Neural cell (in vitro differentiated cells): ENCODE results near the gene PPP1R3D.

Source experiments
- EZH2 ChIP-seq: fragments of 200-600, 300-800 bp; shearing (Covaris generic), sonication (generic); IDR thresholded peaks from 2 replicates; pipeline ENCODE4 v1.6.1; 2014; ENCODE audit warnings: antibody characterized with exemption, low read length, borderline replicate concordance, mild to moderate bottlenecking; ENCODE audit not compliant: insufficient read depth, poor library complexity, severe bottlenecking
- POLR2AphosphoS5 ChIP-seq: IDR thresholded peaks from 2 replicates; pipeline ENCODE4 v1.6.1; 2012
- RAD21 ChIP-seq: fragments of 450-650 bp; conservative IDR thresholded peaks from 2 replicates; pipeline ENCODE4 v1.6.1; 2014; ENCODE audit warnings: antibody characterized with exemption, mild to moderate bottlenecking, moderate library complexity
- TF ChIP-seq, protein P1 (sequence below): fragments of 450-650 bp; IDR thresholded peaks from 2 replicates; pipeline ENCODE4 v1.5.1; 2014; ENCODE audit warnings: antibody characterized with exemption, mild to moderate bottlenecking, moderate library complexity; ENCODE audit not compliant: poor library complexity, severe bottlenecking

DNA sequence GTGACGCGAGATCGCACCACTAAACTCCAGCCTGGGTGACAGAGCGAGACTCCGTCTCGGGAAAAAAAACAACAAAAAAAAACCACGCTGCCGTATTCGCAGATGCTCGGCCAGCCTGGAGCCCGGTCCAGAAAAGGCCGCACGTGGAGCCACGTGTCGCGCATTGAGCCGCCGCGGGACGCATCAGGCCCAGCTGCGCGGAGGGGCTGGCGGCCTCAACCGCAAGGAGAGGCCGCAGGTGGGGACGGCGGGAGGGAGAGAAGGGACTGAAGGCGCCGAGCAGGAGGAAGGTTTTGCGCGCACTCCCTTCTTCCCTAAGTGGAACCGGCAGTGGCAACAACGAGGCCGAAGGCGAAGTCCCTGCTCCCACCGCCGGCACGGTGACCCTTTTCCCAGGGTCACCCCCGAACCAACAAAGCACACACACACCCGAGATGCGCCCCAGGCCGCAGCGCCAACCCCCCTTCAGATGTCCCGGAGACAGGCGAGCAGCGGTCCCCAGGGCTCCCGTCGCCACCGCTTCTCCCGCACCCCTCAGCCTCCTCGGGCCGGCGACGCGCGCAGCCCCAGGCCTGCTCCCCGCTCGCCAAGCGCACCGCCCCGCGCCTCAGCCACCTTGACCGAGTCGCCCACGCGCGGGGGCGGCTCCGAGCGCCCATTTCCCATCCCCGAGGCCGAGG, 7.3 kb downstream of the PPP1R3D start:
- TF ChIP-seq, protein P1, sequence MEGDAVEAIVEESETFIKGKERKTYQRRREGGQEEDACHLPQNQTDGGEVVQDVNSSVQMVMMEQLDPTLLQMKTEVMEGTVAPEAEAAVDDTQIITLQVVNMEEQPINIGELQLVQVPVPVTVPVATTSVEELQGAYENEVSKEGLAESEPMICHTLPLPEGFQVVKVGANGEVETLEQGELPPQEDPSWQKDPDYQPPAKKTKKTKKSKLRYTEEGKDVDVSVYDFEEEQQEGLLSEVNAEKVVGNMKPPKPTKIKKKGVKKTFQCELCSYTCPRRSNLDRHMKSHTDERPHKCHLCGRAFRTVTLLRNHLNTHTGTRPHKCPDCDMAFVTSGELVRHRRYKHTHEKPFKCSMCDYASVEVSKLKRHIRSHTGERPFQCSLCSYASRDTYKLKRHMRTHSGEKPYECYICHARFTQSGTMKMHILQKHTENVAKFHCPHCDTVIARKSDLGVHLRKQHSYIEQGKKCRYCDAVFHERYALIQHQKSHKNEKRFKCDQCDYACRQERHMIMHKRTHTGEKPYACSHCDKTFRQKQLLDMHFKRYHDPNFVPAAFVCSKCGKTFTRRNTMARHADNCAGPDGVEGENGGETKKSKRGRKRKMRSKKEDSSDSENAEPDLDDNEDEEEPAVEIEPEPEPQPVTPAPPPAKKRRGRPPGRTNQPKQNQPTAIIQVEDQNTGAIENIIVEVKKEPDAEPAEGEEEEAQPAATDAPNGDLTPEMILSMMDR = no peak
- TF ChIP-seq EZH2 (no peak), RAD21 (no peak), POLR2AphosphoS5 (no peak)
